GM12878 (cell line): ENCODE data around the gene PLEKHH2. TPM values are rescaled to one million over a fixed set of nuclear protein-coding genes. Genes with fewer than 3 reads are reported as not detected.

Experiments used
- ATAC-seq: fragments of 200-7000 bp; cut with Tn5 transposase; 3 replicates; pipeline ENCODE4 v1.9.1; 2020; ENCODE audit warnings: mild to moderate bottlenecking, moderate library complexity
- BruUV-seq: library from RNA; stranded (reverse); fragments of 400-500 nt; replicated peaks from 2 replicates; lab custom pipeline; 2021; lab: Mats Ljungman, UMichigan
- CTCF ChIA-PET: fragments of 300-600 bp; sonication (Branson Sonifier 250); formaldehyde crosslinking; extraction: SDS; loops from one replicate; lab custom pipeline; 2021; ENCODE audit warnings: inconsistent platforms; lab: Yijun Ruan, JAX
- POLR2A ChIA-PET: fragments of 350-600 bp; formaldehyde crosslinking; extraction: SDS; loops from one replicate; lab custom pipeline; 2021; ENCODE audit warnings: inconsistent platforms; lab: Charles Lee
- RAD21 ChIA-PET: fragments of 300-600 bp; sonication (Branson Sonifier 250); formaldehyde crosslinking; loops from one replicate; lab custom pipeline; 2023; ENCODE audit warnings: antibody characterized with exemption; ENCODE audit not compliant: unreplicated experiment; lab: Charles Lee
- SMC1A ChIA-PET: fragments of 300-600 bp; sonication (Branson Sonifier 250); formaldehyde crosslinking; loops from one replicate; lab custom pipeline; 2023; ENCODE audit not compliant: unreplicated experiment, uncharacterized antibody; lab: Charles Lee
- DNase-seq: peaks from one replicate; pipeline ENCODE4 v3.0.0-alpha.2; 2011; ENCODE audit warnings: low read depth, low spot score
- FAIRE-seq: peaks from 3 replicates; lab custom pipeline; 2011; peaks lifted over from hg19 to GRCh38; lab: Jason Lieb, UNC
- H2AFZ ChIP-seq: 2 replicates; pipeline ENCODE4 v1.6.0; 2011; ENCODE audit warnings: low read depth, low read length, control low read depth; ENCODE audit not compliant: control insufficient read depth
- H3K27ac ChIP-seq: 2 replicates; pipeline ENCODE4 v1.5.1; 2011; ENCODE audit warnings: control low read depth; ENCODE audit not compliant: control insufficient read depth, insufficient read depth
- H3K27me3 ChIP-seq, 2 experiments: replicated peaks in 1 of 2; 2 replicates each; pipeline versions ENCODE4 v1.6.0 to v1.6.1; 2011; ENCODE audit warnings: low read length in 1 of 2; ENCODE audit not compliant: control insufficient read depth in 2 of 2, insufficient read depth in 2 of 2
- H3K36me3 ChIP-seq, 2 experiments: 2 replicates each; pipeline ENCODE4 v1.5.1; 2011; ENCODE audit warnings: low read length in 1 of 2; ENCODE audit not compliant: control insufficient read depth in 2 of 2, insufficient read depth in 2 of 2
- H3K4me1 ChIP-seq: 2 replicates; pipeline ENCODE4 v1.6.1; 2011; ENCODE audit warnings: mild to moderate bottlenecking, low read length, moderate library complexity, mixed read lengths; ENCODE audit not compliant: control insufficient read depth, insufficient read depth
- H3K4me2 ChIP-seq: 2 replicates; pipeline ENCODE4 v1.6.0; 2011; ENCODE audit warnings: control low read depth; ENCODE audit not compliant: control insufficient read depth, insufficient read depth
- H3K4me3 ChIP-seq: fragments of 200-600 bp; sonication (generic); 2 replicates; pipeline ENCODE4 v1.5.1; 2016
- H3K79me2 ChIP-seq: 2 replicates; pipeline ENCODE4 v1.6.0; 2011; ENCODE audit warnings: low read length; ENCODE audit not compliant: control insufficient read depth, insufficient read depth
- H3K9ac ChIP-seq: 2 replicates; pipeline ENCODE4 v1.8.0; 2011; ENCODE audit warnings: low read length, control low read depth, mixed read lengths; ENCODE audit not compliant: control insufficient read depth, insufficient read depth
- H3K9me3 ChIP-seq: replicated peaks from 3 replicates; pipeline ENCODE4 v1.5.1; 2011; ENCODE audit warnings: mild to moderate bottlenecking, low read length; ENCODE audit not compliant: control insufficient read depth, insufficient read depth
- H4K20me1 ChIP-seq: 2 replicates; pipeline ENCODE4 v1.6.0; 2011; ENCODE audit not compliant: control insufficient read depth, insufficient read depth
- KDM1A ChIP-seq: fragments of 200-600 bp; sonication (generic); IDR thresholded peaks from 2 replicates; pipeline ENCODE4 v1.6.1; 2016; ENCODE audit warnings: borderline replicate concordance
- MXI1 ChIP-seq: fragments of 150-350 bp; IDR thresholded peaks from 2 replicates; pipeline ENCODE4 v1.6.1; 2011; ENCODE audit warnings: low read depth, mild to moderate bottlenecking, inconsistent platforms, low read length, improper control_type of control experiment
- NR2C1 ChIP-seq: fragments of 450-650 bp; IDR thresholded peaks from 2 replicates; pipeline ENCODE4 v1.6.1; 2017; ENCODE audit warnings: antibody characterized with exemption, mild to moderate bottlenecking, moderate library complexity
- SIN3A ChIP-seq: IDR thresholded peaks from 2 replicates; pipeline ENCODE4 v1.6.1; 2012; ENCODE audit warnings: low read depth, low read length, improper control_type of control experiment
- SREBF1 ChIP-seq: IDR thresholded peaks from 2 replicates; pipeline ENCODE4 v1.6.1; 2012; ENCODE audit warnings: mild to moderate bottlenecking, low read length
- SRF ChIP-seq, 2 experiments: IDR thresholded peaks; 2 replicates each; pipeline ENCODE4 v1.6.1; 2011; ENCODE audit warnings: low read depth in 2 of 2, low read length in 2 of 2, mild to moderate bottlenecking in 1 of 2, moderate library complexity in 1 of 2
- WGBS: methylation state at CpG from one replicate; pipeline ENCODE4 v1.1.6; 2016; ENCODE audit warnings: low lambda C conversion rate; ENCODE audit not compliant: insufficient replicate concordance, insufficient coverage; ENCODE audit errors: missing lambda C conversion rate; 5-methylcytosine and 5-hydroxymethylcytosine counted together
- in situ Hi-C: fragments of 300-500 bp; cut with MboI; formaldehyde crosslinking; loops from 9 replicates; pipeline ENCODE4 v1.14.3; 2018; ENCODE audit warnings: mixed read lengths
- intact Hi-C: fragments of 100-400 bp; cut with micrococcal nuclease; formaldehyde crosslinking; loops from one replicate; pipeline ENCODE4 v1.14.2; 2022; ENCODE audit not compliant: unreplicated experiment
- polyA plus RNA-seq, 11 experiments: library from polyadenylated mRNA; depleted of rRNA in 4 of 11; unstranded in 6 of 11; stranded (reverse) in 5 of 11; fragments of >200 nt; fragmentation: Nextera tagmentation in 4 of 11; fragmentation: Illumina TruSeq in 1 of 11; extraction: Ambion mirVana in 4 of 11; extraction: Trizol in 1 of 11; gene quantifications; 1 replicate in 1 of 11; 2 replicates in 10 of 11; pipeline versions ENCODE4 v1.2.1 to v1.2.3, GENCODE V29; 2011 to 2016; ENCODE audit warnings: inconsistent platforms in 2 of 11, missing spikeins in 2 of 11, low read depth in 1 of 11
- total RNA-seq, 4 experiments: library from RNA; depleted of rRNA in 3 of 4; stranded (reverse); fragments of >200 nt in 3 of 4; fragmentation: Illumina TruSeq in 1 of 4; extraction: Trizol in 1 of 4; gene quantifications; 2 replicates each; pipeline versions ENCODE4 v1.2.1 to v1.2.3, GENCODE V29; 2013 to 2021
- TF ChIP-seq, protein P1 (sequence below): IDR thresholded peaks from 2 replicates; pipeline ENCODE4 v1.6.1; 2012; ENCODE audit warnings: low read depth, low read length, improper control_type of control experiment
- TF ChIP-seq, protein P2 (sequence below): IDR thresholded peaks from 2 replicates; pipeline ENCODE4 v1.6.1; 2011; ENCODE audit warnings: borderline replicate concordance, low read depth, mild to moderate bottlenecking, moderate library complexity, low read length; ENCODE audit not compliant: insufficient read depth, poor library complexity, severe bottlenecking
- TF ChIP-seq, protein P3 (sequence below): fragments of 450-650 bp; IDR thresholded peaks from 2 replicates; pipeline ENCODE4 v1.6.1; 2017; ENCODE audit warnings: borderline replicate concordance
- TF ChIP-seq, protein P4 (sequence below): IDR thresholded peaks from 2 replicates; pipeline ENCODE4 v1.6.1; 2011; ENCODE audit warnings: low read depth, low read length, improper control_type of control experiment, borderline replicate concordance

Gene PLEKHH2
- total and polyA plus RNA-seq, 10 of the 15 experiments (the other 5 are each of a cell fraction or from before 2014, with no cell fraction given): not detected

DNA sequence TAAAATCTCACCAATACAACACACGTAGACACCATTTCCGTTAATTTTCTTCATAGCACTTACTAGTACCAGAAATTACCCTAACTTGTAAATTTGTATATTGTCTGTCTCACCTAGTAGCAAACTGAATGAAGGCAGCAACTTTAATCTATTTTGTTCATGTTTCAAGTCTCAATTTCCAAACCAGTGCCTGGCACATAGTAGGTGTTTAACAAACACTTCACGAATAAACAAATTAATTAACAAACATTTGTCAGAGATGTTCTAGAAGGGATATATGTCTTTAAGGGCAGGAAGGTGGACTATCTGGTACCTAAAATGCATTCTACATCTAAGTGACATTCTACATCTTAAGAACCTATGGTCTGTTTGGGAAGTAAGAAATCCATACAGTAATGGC, 42.2 kb upstream of the PLEKHH2 start:
- ATAC-seq (no peak), FAIRE-seq (no peak), DNase-seq (no peak)
- peak overlapping the region; percentile 74 for H3K4me2 ChIP-seq
- TF ChIP-seq SIN3A: no peak
- in situ Hi-C loops (no loop called here), intact Hi-C loops (no loop called here)
- WGBS: 76% methylated on average over 3 of the region's 3 CpGs
- RAD21 ChIA-PET: no interaction called here
- no peaks in the 10 kb centered on the region for H3K36me3 ChIP-seq
- peak overlapping the region; percentile 94; the same call in 1 of the 2 replicates for H3K27ac ChIP-seq
- no peaks in the 10 kb centered on the region for H4K20me1 ChIP-seq
- no peaks in the 10 kb centered on the region for H3K27me3 ChIP-seq
- H3K9ac ChIP-seq: peak overlapping the region; percentile 94
- peaks cover 3% of the 10 kb centered on the region; the same call in 1 of the 2 replicates for H3K4me1 ChIP-seq
- H3K79me2 ChIP-seq: peaks cover 21% of the 10 kb centered on the region
- no peaks in the 10 kb centered on the region for H3K9me3 ChIP-seq
- POLR2A ChIA-PET: no interaction called here
- no TSS peak for BruUV-seq
- SMC1A ChIA-PET: no interaction called here
- H2AFZ ChIP-seq: no peak overlapping the region
- CTCF ChIA-PET: interaction anchor here (0.6 to 10.5 kb wide), 3 partner anchors 16 to 94 kb away, joined by 3 to 66 read pairs (median 11); no protein-coding TSS in a partner anchor
- H3K4me3 ChIP-seq: peak overlapping the region; percentile 80

DNA sequence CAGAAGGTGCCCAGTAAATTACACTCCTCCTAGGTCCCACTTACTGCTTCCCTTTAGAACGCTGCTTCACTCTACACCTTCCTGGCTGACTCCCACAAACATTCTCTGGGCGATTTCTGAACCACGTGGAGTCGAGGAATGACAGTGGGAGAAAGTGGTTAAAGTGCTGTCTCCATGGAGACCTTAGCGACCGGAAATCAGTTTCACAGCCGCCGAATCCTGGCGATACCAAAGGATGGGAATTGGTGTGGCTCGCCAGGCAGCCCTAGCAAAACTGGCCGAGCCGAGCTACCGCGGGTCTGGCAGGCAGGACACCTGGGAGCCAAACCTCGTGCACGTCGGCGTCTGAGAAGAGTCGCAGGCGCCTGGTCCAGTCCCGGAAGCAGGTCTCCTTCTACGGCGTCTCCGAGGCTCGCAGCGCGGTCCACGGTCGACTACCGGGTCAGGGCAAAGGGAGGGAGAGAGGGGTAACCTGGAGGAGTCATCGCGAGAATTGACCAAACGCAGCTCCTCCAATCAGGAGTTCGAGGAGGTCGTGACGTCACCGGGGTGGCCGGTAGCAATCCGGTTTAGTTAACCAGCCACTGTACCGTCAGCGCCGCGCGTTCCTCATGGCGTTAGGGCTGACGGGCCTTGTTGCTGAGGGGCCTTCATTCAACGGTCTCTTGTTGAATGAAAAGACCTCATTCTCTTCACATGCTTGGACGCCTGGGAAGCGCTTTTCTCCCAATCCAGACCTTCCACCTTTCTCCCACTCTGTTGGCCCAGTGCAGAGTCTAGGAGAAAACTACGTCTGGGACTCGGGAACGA, 41.3 kb upstream of the PLEKHH2 start, which contains the start of gene THADA:
THADA (minus strand) TSS at position 436 of the 810 bp plus-strand sequence. CDS start 3,646 bp downstream, outside the sequence.
- Histone ChIP-seq H3K4me2 (peak within 1 kb of the TSS; percentile 91), H4K20me1 (no peaks in the 10 kb centered on the region), H2AFZ (peak within 1 kb of the TSS; percentile 99), H3K27ac (peak within 1 kb of the TSS; percentile 94), H3K36me3 (no peaks in the 10 kb centered on the region), H3K27me3 (no peaks in the 10 kb centered on the region), H3K79me2 (peaks cover 21% of the 10 kb centered on the region), H3K9ac (peak within 1 kb of the TSS; percentile 94), H3K9me3 (no peaks in the 10 kb centered on the region), H3K4me1 (peaks cover 3% of the 10 kb centered on the region; the same call in 1 of the 2 replicates), H3K4me3 (peak within 1 kb of the TSS; percentile 80)
- DNase-seq (peak; percentile 98), ATAC-seq (peak; percentile 98), FAIRE-seq (peak; percentile 97)
- BruUV-seq: TSS peak; percentile 81
- intact Hi-C loops (no loop called here), in situ Hi-C loops (no loop called here)
- under 1% methylated on average over 44 of the region's 52 CpGs for WGBS
- POLR2A ChIA-PET: interaction anchor here (0.8 to 1.6 kb wide), 3 partner anchors 28 to 785 kb away, joined by 4 to 5 read pairs (median 5); no protein-coding TSS in a partner anchor
- RAD21 ChIA-PET: interaction anchor here (0.6 to 3.2 kb wide), 3 partner anchors 57 to 783 kb away, joined by 3 to 11 read pairs (median 3); no protein-coding TSS in a partner anchor
- CTCF ChIA-PET: interaction anchor here (0.6 to 3.0 kb wide), 8 partner anchors 10 to 736 kb away, joined by 3 to 17 read pairs (median 8); no protein-coding TSS in a partner anchor
- SMC1A ChIA-PET: interaction anchor here (1.0 to 2.6 kb wide), 6 partner anchors 8 to 367 kb away, joined by 3 to 8 read pairs (median 4); no protein-coding TSS in a partner anchor
- TF ChIP-seq NR2C1 (peak; percentile 97), MXI1 (peak; percentile 98), KDM1A (no peak), SREBF1 (peak; percentile 49; the same call in 1 of the 2 replicates), SRF (IDR thresholded peaks at IDR 0.05; ENCODE audit: low read depth in 2 of 2, low read length in 2 of 2) (peak; percentile 77 to 83)
- TF ChIP-seq, protein P1, sequence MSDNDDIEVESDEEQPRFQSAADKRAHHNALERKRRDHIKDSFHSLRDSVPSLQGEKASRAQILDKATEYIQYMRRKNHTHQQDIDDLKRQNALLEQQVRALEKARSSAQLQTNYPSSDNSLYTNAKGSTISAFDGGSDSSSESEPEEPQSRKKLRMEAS: peak; percentile 94
- TF ChIP-seq, protein P2, sequence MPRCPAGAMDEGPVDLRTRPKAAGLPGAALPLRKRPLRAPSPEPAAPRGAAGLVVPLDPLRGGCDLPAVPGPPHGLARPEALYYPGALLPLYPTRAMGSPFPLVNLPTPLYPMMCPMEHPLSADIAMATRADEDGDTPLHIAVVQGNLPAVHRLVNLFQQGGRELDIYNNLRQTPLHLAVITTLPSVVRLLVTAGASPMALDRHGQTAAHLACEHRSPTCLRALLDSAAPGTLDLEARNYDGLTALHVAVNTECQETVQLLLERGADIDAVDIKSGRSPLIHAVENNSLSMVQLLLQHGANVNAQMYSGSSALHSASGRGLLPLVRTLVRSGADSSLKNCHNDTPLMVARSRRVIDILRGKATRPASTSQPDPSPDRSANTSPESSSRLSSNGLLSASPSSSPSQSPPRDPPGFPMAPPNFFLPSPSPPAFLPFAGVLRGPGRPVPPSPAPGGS: no peak
- TF ChIP-seq, protein P3, sequence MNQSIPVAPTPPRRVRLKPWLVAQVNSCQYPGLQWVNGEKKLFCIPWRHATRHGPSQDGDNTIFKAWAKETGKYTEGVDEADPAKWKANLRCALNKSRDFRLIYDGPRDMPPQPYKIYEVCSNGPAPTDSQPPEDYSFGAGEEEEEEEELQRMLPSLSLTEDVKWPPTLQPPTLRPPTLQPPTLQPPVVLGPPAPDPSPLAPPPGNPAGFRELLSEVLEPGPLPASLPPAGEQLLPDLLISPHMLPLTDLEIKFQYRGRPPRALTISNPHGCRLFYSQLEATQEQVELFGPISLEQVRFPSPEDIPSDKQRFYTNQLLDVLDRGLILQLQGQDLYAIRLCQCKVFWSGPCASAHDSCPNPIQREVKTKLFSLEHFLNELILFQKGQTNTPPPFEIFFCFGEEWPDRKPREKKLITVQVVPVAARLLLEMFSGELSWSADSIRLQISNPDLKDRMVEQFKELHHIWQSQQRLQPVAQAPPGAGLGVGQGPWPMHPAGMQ: peak; percentile 70
- TF ChIP-seq, protein P4, sequence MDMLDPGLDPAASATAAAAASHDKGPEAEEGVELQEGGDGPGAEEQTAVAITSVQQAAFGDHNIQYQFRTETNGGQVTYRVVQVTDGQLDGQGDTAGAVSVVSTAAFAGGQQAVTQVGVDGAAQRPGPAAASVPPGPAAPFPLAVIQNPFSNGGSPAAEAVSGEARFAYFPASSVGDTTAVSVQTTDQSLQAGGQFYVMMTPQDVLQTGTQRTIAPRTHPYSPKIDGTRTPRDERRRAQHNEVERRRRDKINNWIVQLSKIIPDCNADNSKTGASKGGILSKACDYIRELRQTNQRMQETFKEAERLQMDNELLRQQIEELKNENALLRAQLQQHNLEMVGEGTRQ: no peak
